H1 (cell line): ENCODE data around the gene NCK1. TPM values are rescaled to one million over a fixed set of nuclear protein-coding genes. Genes with fewer than 3 reads are reported as not detected.

Source experiments
- CTCF ChIA-PET: fragments of 300-600 bp; sonication (Branson Sonifier 250); formaldehyde crosslinking; loops from one replicate; lab custom pipeline; 2021; ENCODE audit not compliant: partially characterized antibody; lab: Charles Lee
- POLR2A ChIA-PET: fragments of 300-600 bp; sonication (Branson Sonifier 250); formaldehyde crosslinking; loops from one replicate; lab custom pipeline; 2021; ENCODE audit warnings: inconsistent platforms; ENCODE audit not compliant: partially characterized antibody; lab: Charles Lee
- DNase-seq, 2 experiments: peaks; one replicate each; pipeline versions ENCODE4 v3.0.0 to v3.0.0-alpha.2; 2010 to 2022; ENCODE audit warnings: low spot score in 2 of 2, low read depth in 1 of 2, mixed read lengths in 1 of 2
- FAIRE-seq: peaks from 2 replicates; lab custom pipeline; 2011; peaks lifted over from hg19 to GRCh38; lab: Jason Lieb, UNC
- H2AFZ ChIP-seq: 2 replicates; pipeline ENCODE4 v1.8.1; 2012; ENCODE audit warnings: low read length, inconsistent platforms
- H2AK5ac ChIP-seq: 2 replicates; pipeline ENCODE4 v1.6.1; 2013; ENCODE audit warnings: low read depth, low read length
- H2BK120ac ChIP-seq: replicated peaks from 2 replicates; pipeline ENCODE3; 2013; ENCODE audit warnings: low read depth, low read length, inconsistent platforms
- H2BK12ac ChIP-seq: 2 replicates; pipeline ENCODE4 v1.6.1; 2013; ENCODE audit warnings: low read depth, low read length
- H2BK15ac ChIP-seq: 2 replicates; pipeline ENCODE4 v1.6.1; 2013; ENCODE audit warnings: low read length
- H2BK20ac ChIP-seq: 2 replicates; pipeline ENCODE4 v1.6.1; 2013; ENCODE audit warnings: low read length
- H2BK5ac ChIP-seq: 2 replicates; pipeline ENCODE4 v1.6.1; 2013; ENCODE audit warnings: low read depth, low read length
- H3K14ac ChIP-seq: 2 replicates; pipeline ENCODE4 v1.6.1; 2013; ENCODE audit warnings: inconsistent platforms; ENCODE audit not compliant: insufficient read length
- H3K18ac ChIP-seq: 2 replicates; pipeline ENCODE4 v1.6.1; 2013; ENCODE audit warnings: low read length; ENCODE audit errors: extremely low read depth
- H3K23ac ChIP-seq: 2 replicates; pipeline ENCODE4 v1.6.1; 2013; ENCODE audit warnings: inconsistent platforms; ENCODE audit not compliant: insufficient read length
- H3K23me2 ChIP-seq: 2 replicates; pipeline ENCODE4 v1.6.1; 2013; ENCODE audit warnings: low read depth, low read length
- H3K27ac ChIP-seq: 2 replicates; pipeline ENCODE4 v1.6.1; 2011; ENCODE audit warnings: low read depth, low read length, inconsistent platforms
- H3K27me3 ChIP-seq, 4 experiments: replicated peaks in 1 of 4; 1 replicate in 1 of 4; 2 replicates in 3 of 4; pipeline versions ENCODE4 v1.6.1 to v1.8.1; 2011 to 2013; ENCODE audit warnings: low read length in 3 of 4, mild to moderate bottlenecking in 3 of 4, inconsistent platforms in 2 of 4, mixed read lengths in 2 of 4, moderate library complexity in 1 of 4; ENCODE audit not compliant: control insufficient read depth in 3 of 4, insufficient read depth in 3 of 4; ENCODE audit errors: extremely low read depth in 1 of 4
- H3K36me3 ChIP-seq, 4 experiments: 2 replicates each; pipeline versions ENCODE4 v1.6.1 to v1.8.1; 2011 to 2013; ENCODE audit warnings: mild to moderate bottlenecking in 4 of 4, low read length in 3 of 4, moderate library complexity in 2 of 4, control low read depth in 1 of 4, inconsistent platforms in 1 of 4; ENCODE audit not compliant: insufficient read depth in 4 of 4, control insufficient read depth in 2 of 4
- H3K4ac ChIP-seq: replicated peaks from 2 replicates; pipeline ENCODE3; 2013; ENCODE audit warnings: low read length, low read depth, mixed read lengths, inconsistent platforms; ENCODE audit not compliant: insufficient read length
- H3K4me1 ChIP-seq, 4 experiments: replicated peaks in 1 of 4; 1 replicate in 1 of 4; 2 replicates in 3 of 4; pipeline versions ENCODE4 v1.6.1 to v1.8.1; 2011 to 2013; ENCODE audit warnings: low read length in 3 of 4, inconsistent platforms in 2 of 4, mixed read lengths in 1 of 4; ENCODE audit not compliant: insufficient read depth in 4 of 4, control insufficient read depth in 3 of 4
- H3K4me2 ChIP-seq, 2 experiments: 2 replicates each; pipeline versions ENCODE4 v1.6.1 to v1.8.1; 2011 to 2013; ENCODE audit warnings: low read depth in 2 of 2, low read length in 2 of 2, control low read depth in 1 of 2, inconsistent platforms in 1 of 2, mild to moderate bottlenecking in 1 of 2; ENCODE audit not compliant: insufficient read depth in 1 of 2
- H3K4me3 ChIP-seq, 4 experiments: fragments of 200-600, 300-600 bp in 1 of 4; sonication (generic), shearing (Covaris generic), sonication (Bioruptor Twin) in 1 of 4; 2 replicates each; pipeline versions ENCODE4 v1.5.1 to v1.8.1; 2011 to 2016; ENCODE audit warnings: low read length in 4 of 4, low read depth in 3 of 4, control low read depth in 2 of 4, inconsistent platforms in 2 of 4, mild to moderate bottlenecking in 2 of 4, mixed read lengths in 1 of 4, moderate library complexity in 1 of 4; ENCODE audit not compliant: insufficient read depth in 2 of 4; ENCODE audit errors: extremely low read depth in 1 of 4
- H3K56ac ChIP-seq: replicated peaks from 2 replicates; pipeline ENCODE3; 2013; ENCODE audit warnings: low read depth, mild to moderate bottlenecking, mixed read lengths, low read length, inconsistent platforms; ENCODE audit not compliant: insufficient read length
- H3K79me1 ChIP-seq: 2 replicates; pipeline ENCODE4 v1.6.1; 2013; ENCODE audit warnings: low read depth, low read length, control low read depth
- H3K79me2 ChIP-seq, 2 experiments: 2 replicates each; pipeline versions ENCODE4 v1.6.1 to v1.8.1; 2012 to 2013; ENCODE audit warnings: low read length in 2 of 2, mild to moderate bottlenecking in 2 of 2, inconsistent platforms in 1 of 2; ENCODE audit not compliant: insufficient read depth in 2 of 2, control insufficient read depth in 1 of 2
- H3K9ac ChIP-seq, 4 experiments: replicated peaks in 1 of 4; 1 replicate in 1 of 4; 2 replicates in 3 of 4; pipeline versions ENCODE4 v1.6.1 to v1.8.1; 2011 to 2013; ENCODE audit warnings: low read depth in 3 of 4, low read length in 3 of 4, control low read depth in 2 of 4, mild to moderate bottlenecking in 2 of 4, moderate library complexity in 2 of 4, inconsistent platforms in 1 of 4; ENCODE audit errors: extremely low read depth in 1 of 4
- H3K9me3 ChIP-seq, 2 experiments: 2 replicates each; pipeline versions ENCODE4 v1.6.1 to v1.8.1; 2012 to 2013; ENCODE audit warnings: mild to moderate bottlenecking in 2 of 2, moderate library complexity in 2 of 2, control low read depth in 1 of 2, inconsistent platforms in 1 of 2, low read depth in 1 of 2, low read length in 1 of 2, mixed read lengths in 1 of 2; ENCODE audit not compliant: insufficient read depth in 2 of 2
- H4K20me1 ChIP-seq, 2 experiments: replicated peaks in 1 of 2; 2 replicates each; pipeline versions ENCODE3 to v1.8.1; 2011 to 2013; ENCODE audit warnings: inconsistent platforms in 2 of 2, low read length in 2 of 2, mild to moderate bottlenecking in 1 of 2; ENCODE audit not compliant: insufficient read depth in 2 of 2, control insufficient read depth in 1 of 2
- H4K5ac ChIP-seq: 2 replicates; pipeline ENCODE4 v1.6.1; 2013; ENCODE audit warnings: low read length, low read depth, mixed read lengths, inconsistent platforms; ENCODE audit not compliant: insufficient read length
- H4K8ac ChIP-seq: 2 replicates; pipeline ENCODE4 v1.8.0; 2013; ENCODE audit warnings: mild to moderate bottlenecking, moderate library complexity, low read length, inconsistent platforms; ENCODE audit not compliant: insufficient read depth; ENCODE audit errors: extremely low read depth
- H4K91ac ChIP-seq: replicated peaks from 2 replicates; pipeline ENCODE3; 2013; ENCODE audit warnings: low read length, mixed read lengths, inconsistent platforms; ENCODE audit not compliant: insufficient read length
- CEBPB ChIP-seq: IDR thresholded peaks from 2 replicates; pipeline ENCODE4 v1.6.1; 2012; ENCODE audit warnings: low read depth, low read length
- EGR1 ChIP-seq: IDR thresholded peaks from 2 replicates; pipeline ENCODE4 v1.6.1; 2011; ENCODE audit warnings: low read depth, low read length, borderline replicate concordance
- GABPA ChIP-seq: IDR thresholded peaks from 2 replicates; pipeline ENCODE4 v1.6.1; 2011; ENCODE audit warnings: mild to moderate bottlenecking, low read length, moderate library complexity, borderline replicate concordance; ENCODE audit not compliant: insufficient read depth
- JUND ChIP-seq: IDR thresholded peaks from 2 replicates; pipeline ENCODE4 v1.6.1; 2011; ENCODE audit warnings: mild to moderate bottlenecking, improper control_type of control experiment, low read length
- SP1 ChIP-seq: IDR thresholded peaks from 2 replicates; pipeline ENCODE4 v1.6.1; 2011; ENCODE audit warnings: low read depth, low read length
- WGBS, 2 experiments: shearing (Covaris generic) in 1 of 2; methylation state at CpG; one replicate each; pipeline versions ENCODE4 v1.1.6 to v1.1.7; 2013 to 2015; ENCODE audit warnings: low lambda C conversion rate in 2 of 2, mixed read lengths in 2 of 2, inconsistent platforms in 1 of 2, low coverage in 1 of 2, missing lambda C conversion rate in 1 of 2; ENCODE audit not compliant: insufficient replicate concordance in 2 of 2, insufficient coverage in 1 of 2, insufficient read length in 1 of 2; ENCODE audit errors: extremely low coverage in 1 of 2, missing lambda C conversion rate in 1 of 2; 5-methylcytosine and 5-hydroxymethylcytosine counted together
- polyA plus RNA-seq, 7 experiments: library from polyadenylated mRNA; depleted of rRNA in 3 of 7; stranded (reverse) in 5 of 7; unstranded in 2 of 7; fragments of >200 nt in 5 of 7; fragments of 200-250 nt in 2 of 7; gene quantifications; 1 replicate in 5 of 7; 2 replicates in 1 of 7; 4 replicates in 1 of 7; pipeline versions ENCODE4 v1.2.1 to v1.2.3, GENCODE V29; 2011 to 2013; ENCODE audit warnings: missing spikeins in 2 of 7, mixed read lengths in 2 of 7
- total RNA-seq: library from RNA; stranded (reverse); fragmentation: NEBNext Ultra II Directional; extraction: Animal tissue kit (Norgen Biotek cat#: 25700); gene quantifications from 2 replicates; pipeline ENCODE4 v1.2.1, GENCODE V29; 2021

The NCK1 gene
- total and polyA plus RNA-seq, 2 of the 8 experiments (the other 6 are each of a cell fraction or from before 2014, with no cell fraction given) = 10.0 to 28.5 TPM

DNA sequence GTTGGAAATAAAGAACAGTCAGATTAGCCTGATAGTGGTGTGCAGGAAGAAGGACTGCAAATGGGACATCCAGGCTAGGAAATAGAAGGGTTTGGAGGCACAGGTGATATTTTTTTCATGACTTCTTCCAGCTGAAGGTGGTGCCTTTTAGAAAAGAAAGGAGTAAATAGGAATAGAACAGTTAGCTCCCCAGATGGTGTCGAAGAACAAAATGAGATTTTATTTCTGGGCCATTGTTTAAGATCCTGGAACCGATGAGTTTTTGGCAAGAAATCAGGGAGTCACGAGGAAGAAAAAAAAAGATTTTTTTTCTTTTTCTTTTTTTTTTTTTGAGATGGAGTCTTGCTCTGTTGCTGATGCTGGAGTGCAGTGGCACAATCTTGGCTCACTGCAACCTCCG, 9.8 kb upstream of the NCK1 start:
- H3K36me3 ChIP-seq = peaks cover 0 to 8% (median 0%) of the 10 kb centered on the region in 4 experiments; a peak in 3 of 8 replicates

More for the DNA sequence above, 9.8 kb upstream of the NCK1 start:
- no peak overlapping the region for H2BK15ac ChIP-seq
- ChIA-PET CTCF (interaction anchor here (0.5 to 1.1 kb wide), 3 partner anchors 9 to 511 kb away, joined by 3 to 5 read pairs (median 3); no protein-coding TSS in a partner anchor), POLR2A (interaction anchor here (2.1 to 2.3 kb wide), 2 partner anchors 9 to 12 kb away, joined by 4 to 14 read pairs; partner anchors contain the start of gene NCK1)
- H3K4me3 ChIP-seq = no peak overlapping the region
- 97% methylated on average over 4 of the region's 4 CpGs; no CpG with 5 or more reads in 1 of the 2 experiments for WGBS, 2 experiments
- H2BK120ac ChIP-seq = no peak overlapping the region
- H3K9me3 ChIP-seq = no peaks in the 10 kb centered on the region
- no peak overlapping the region for H4K91ac ChIP-seq
- H4K5ac ChIP-seq = no peak overlapping the region
- no peaks in the 10 kb centered on the region for H3K4me1 ChIP-seq
- H3K79me2 ChIP-seq = peaks cover 0 to 47% of the 10 kb centered on the region in 2 experiments; a peak in 2 of 4 replicates
- no peak overlapping the region for H3K18ac ChIP-seq
- H3K4me2 ChIP-seq = no peak overlapping the region
- H3K23ac ChIP-seq = no peak overlapping the region
- peaks cover 7% of the 10 kb centered on the region; the same call in 1 of the 2 replicates for H3K79me1 ChIP-seq
- H2BK5ac ChIP-seq = no peak overlapping the region
- no peak overlapping the region for H3K27ac ChIP-seq
- FAIRE-seq (no peak), DNase-seq (no peak)
- no peak overlapping the region for H2BK20ac ChIP-seq
- H3K56ac ChIP-seq = no peak overlapping the region
- no peak overlapping the region for H4K8ac ChIP-seq
- H3K14ac ChIP-seq = no peak overlapping the region
- no peak for TF ChIP-seq CEBPB
- TF ChIP-seq GABPA = no peak
- no peak for TF ChIP-seq SP1
- TF ChIP-seq EGR1 = no peak
- no peak for TF ChIP-seq JUND
- peaks cover 1 to 6% of the 10 kb centered on the region in 2 experiments for H4K20me1 ChIP-seq
- no peak overlapping the region for H2BK12ac ChIP-seq
- H2AK5ac ChIP-seq = no peak overlapping the region
- H2AFZ ChIP-seq = no peak overlapping the region
- H3K9ac ChIP-seq = no peak overlapping the region
- H3K4ac ChIP-seq = no peak overlapping the region
- no peaks in the 10 kb centered on the region for H3K27me3 ChIP-seq
- no peaks in the 10 kb centered on the region for H3K23me2 ChIP-seq
